Sigmoid colon (tissue), 7 donors: ENCODE measurements around the gene HIVEP3. TPM values are rescaled to one million over a fixed set of nuclear protein-coding genes. Genes with fewer than 3 reads are reported as not detected.

Source experiments
- DNase-seq: peaks from one replicate; pipeline ENCODE4 v3.0.0-alpha.2; 2019
- H3K27ac ChIP-seq, 4 donors: fragments of 200-600 bp; sonication (generic); one replicate each; pipeline ENCODE4 v1.5.1; 2016 to 2019; ENCODE audit warnings: mild to moderate bottlenecking in 1 of 4
- H3K27me3 ChIP-seq, 3 donors: fragments of 200-600 bp; sonication (generic); one replicate each; pipeline ENCODE4 v1.5.1; 2019; ENCODE audit warnings: mild to moderate bottlenecking in 1 of 3
- H3K36me3 ChIP-seq, 4 donors: fragments of 200-600 bp; sonication (generic); one replicate each; pipeline ENCODE4 v1.5.1; 2016 to 2019
- H3K4me1 ChIP-seq, 4 donors: fragments of 200-600 bp; sonication (generic); one replicate each; pipeline ENCODE4 v1.5.1; 2017 to 2019
- H3K4me3 ChIP-seq, 4 donors: fragments of 200-600 bp; sonication (generic); one replicate each; pipeline ENCODE4 v1.5.1; 2017 to 2019; ENCODE audit warnings: mild to moderate bottlenecking in 2 of 4, moderate library complexity in 1 of 4
- H3K9me3 ChIP-seq, 4 donors: fragments of 200-600 bp in 3 of 4; sonication (generic) in 3 of 4; one replicate each; pipeline versions ENCODE4 v1.5.1 to v1.6.1; 2013 to 2019
- CTCF ChIP-seq, 4 experiments: fragments of 450-650 bp in 3 of 4; fragments of 200-600 bp in 1 of 4; IDR thresholded peaks; one replicate each; pipeline ENCODE4 v1.5.1; 2016 to 2019; ENCODE audit warnings: antibody characterized with exemption in 4 of 4, mild to moderate bottlenecking in 3 of 4, moderate library complexity in 2 of 4
- EP300 ChIP-seq, 4 donors: sonication (generic); formaldehyde crosslinking; IDR thresholded peaks; one replicate each; pipeline ENCODE4 v1.6.1; 2017; ENCODE audit warnings: antibody characterized with exemption in 4 of 4
- POLR2A ChIP-seq, 2 donors: fragments of 450-650 bp; IDR thresholded peaks; one replicate each; pipeline ENCODE4 v1.6.1; 2016; ENCODE audit warnings: antibody characterized with exemption in 2 of 2, mild to moderate bottlenecking in 2 of 2, moderate library complexity in 2 of 2
- POLR2AphosphoS5 ChIP-seq, 4 donors: sonication (generic); formaldehyde crosslinking; IDR thresholded peaks; one replicate each; pipeline ENCODE4 v1.6.1; 2017; ENCODE audit warnings: antibody characterized with exemption in 4 of 4
- WGBS, 2 donors: extraction: QIAGEN DNeasy Blood & Tissue Kit; methylation state at CpG; one replicate each; pipeline ENCODE4 v1.1.7; 2013; 5-methylcytosine and 5-hydroxymethylcytosine counted together
- intact Hi-C: fragments of 100-400 bp; cut with DNase I; formaldehyde crosslinking; loops from one replicate; pipeline ENCODE4 v1.15.1; 2023
- polyA plus RNA-seq, 3 donors: library from polyadenylated mRNA; stranded (reverse); fragments of 200-250 nt; gene quantifications; one replicate each; pipeline ENCODE4 v1.2.3, GENCODE V29; 2013
- total RNA-seq, 4 donors: library from RNA; depleted of rRNA; stranded (reverse); fragments of >200 nt; gene quantifications; one replicate each; pipeline ENCODE4 v1.1.0, GENCODE V29; 2016
- donor health status: healthy with polysubstance abuse.
- donor health status: Bipolar disorder and iron deficiency.
- donor health status: healthy.

Gene HIVEP3
- total and polyA plus RNA-seq, 7 donors: 1.4 to 7.8 (median 3.2) TPM

GRCh38 chr1:41810446-41810845, 108.3 kb downstream of the HIVEP3 start:
- H3K36me3 ChIP-seq: no peaks in the 10 kb centered on the region
- intact Hi-C loops: no loop called here
- no peak for DNase-seq
- H3K4me3 ChIP-seq: no peak overlapping the region
- H3K4me1 ChIP-seq: no peaks in the 10 kb centered on the region
- H3K27me3 ChIP-seq: no peaks in the 10 kb centered on the region
- no peaks in the 10 kb centered on the region for H3K9me3 ChIP-seq
- no peak overlapping the region for H3K27ac ChIP-seq
- no peak for TF ChIP-seq POLR2AphosphoS5 (IDR thresholded peaks at IDR 0.05)
- no peak for TF ChIP-seq POLR2A (IDR thresholded peaks at IDR 0.05)
- no peak for TF ChIP-seq EP300 (IDR thresholded peaks at IDR 0.05)
- no peak for TF ChIP-seq CTCF (IDR thresholded peaks at IDR 0.05)

DNA sequence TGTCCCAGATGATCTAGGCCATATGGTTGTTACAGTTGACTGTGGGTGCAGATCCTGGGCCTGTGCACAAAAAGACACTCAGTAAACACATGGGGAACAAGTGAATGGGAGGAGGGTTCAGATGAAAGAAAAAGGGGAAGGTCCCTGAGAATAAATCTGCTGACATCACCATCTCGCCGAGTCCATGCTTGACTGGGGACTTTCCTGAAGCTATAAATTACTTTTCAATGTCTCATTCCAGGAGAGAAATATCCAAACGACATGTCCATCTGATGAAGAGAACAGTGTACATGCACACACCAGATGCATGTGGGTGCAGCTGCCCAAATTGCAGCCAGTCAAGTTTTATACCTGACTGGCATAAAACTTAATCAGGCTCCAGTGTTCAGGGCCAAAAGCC, 109.0 kb downstream of the HIVEP3 start:
- H3K4me1 ChIP-seq: no peaks in the 10 kb centered on the region
- H3K27me3 ChIP-seq: no peaks in the 10 kb centered on the region
- H3K9me3 ChIP-seq: no peaks in the 10 kb centered on the region
- no peak for DNase-seq
- 42% methylated on average over 3 of the region's 3 CpGs for WGBS, 2 donors
- no peak overlapping the region for H3K27ac ChIP-seq
- no peak overlapping the region for H3K4me3 ChIP-seq
- TF ChIP-seq POLR2A (IDR thresholded peaks at IDR 0.05) (no peak), EP300 (IDR thresholded peaks at IDR 0.05) (no peak), CTCF (IDR thresholded peaks at IDR 0.05) (no peak), POLR2AphosphoS5 (IDR thresholded peaks at IDR 0.05) (no peak)
- H3K36me3 ChIP-seq: no peaks in the 10 kb centered on the region
- intact Hi-C loops: no loop called here

- peaks cover 0 to 3% (median 0%) of the 10 kb centered on the region in 4 donors for H3K4me1 ChIP-seq
- no peak overlapping the region for H3K4me3 ChIP-seq
- intact Hi-C loops: no loop called here
- no peak overlapping the region for H3K27ac ChIP-seq
- H3K36me3 ChIP-seq: no peaks in the 10 kb centered on the region
- no peaks in the 10 kb centered on the region for H3K27me3 ChIP-seq
- TF ChIP-seq POLR2A (IDR thresholded peaks at IDR 0.05): no peak
- no peak for TF ChIP-seq POLR2AphosphoS5 (IDR thresholded peaks at IDR 0.05)
- TF ChIP-seq EP300 (IDR thresholded peaks at IDR 0.05): no peak
- no peak for TF ChIP-seq CTCF (IDR thresholded peaks at IDR 0.05)
- DNase-seq: no peak
- no peaks in the 10 kb centered on the region for H3K9me3 ChIP-seq
- 85 to 93% methylated on average over 6 of the region's 6 CpGs for WGBS, 2 donors
Observed at GRCh38 chr1:41807390-41807789, 111.3 kb downstream of the HIVEP3 start.

DNA sequence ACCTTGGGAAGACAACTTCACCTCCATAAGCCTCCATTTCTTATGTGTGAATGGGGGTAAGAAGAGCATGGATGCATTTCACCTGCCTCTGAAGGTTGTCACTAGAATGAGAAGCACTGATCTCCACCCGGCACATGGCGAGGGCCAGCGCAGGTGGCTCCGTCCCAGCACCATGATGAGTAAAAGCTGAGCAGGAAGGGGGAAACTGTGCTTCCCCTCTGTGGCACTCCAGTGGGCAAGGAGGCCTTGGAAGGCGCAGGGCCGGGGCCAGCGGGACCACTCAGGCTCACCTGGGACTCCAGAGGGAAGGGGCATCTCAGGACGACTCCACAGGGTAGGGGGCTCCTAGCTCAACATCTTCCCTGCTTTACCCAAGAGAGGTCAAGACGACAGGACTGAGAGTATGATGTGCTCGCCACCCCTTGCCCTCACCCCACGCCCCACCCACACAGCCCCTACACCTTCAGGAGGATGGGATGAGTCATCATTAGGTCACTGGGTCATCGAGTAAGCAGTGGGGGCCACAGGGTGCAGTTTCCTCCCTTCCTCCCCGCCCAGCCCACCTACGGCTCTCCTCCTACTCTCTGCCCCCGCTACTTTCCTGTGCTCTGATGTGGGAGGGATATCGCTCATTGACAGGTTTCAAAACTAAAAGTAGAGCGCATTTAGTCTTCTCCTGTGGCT, 112.1 kb downstream of the HIVEP3 start:
- intact Hi-C loops: no loop called here
- no peaks in the 10 kb centered on the region for H3K27me3 ChIP-seq
- WGBS, 2 donors: 68 to 88% methylated on average over 17 of the region's 17 CpGs

More for the DNA sequence above, 112.1 kb downstream of the HIVEP3 start:
- H3K4me1 ChIP-seq: peaks cover 0 to 3% (median 0%) of the 10 kb centered on the region in 4 donors
- H3K27ac ChIP-seq: no peak overlapping the region
- TF ChIP-seq CTCF (IDR thresholded peaks at IDR 0.05) (no peak), POLR2AphosphoS5 (IDR thresholded peaks at IDR 0.05) (no peak), POLR2A (IDR thresholded peaks at IDR 0.05) (no peak), EP300 (IDR thresholded peaks at IDR 0.05) (no peak)
- no peaks in the 10 kb centered on the region for H3K36me3 ChIP-seq
- no peaks in the 10 kb centered on the region for H3K9me3 ChIP-seq
- no peak for DNase-seq
- no peak overlapping the region for H3K4me3 ChIP-seq
